Psoas muscle (tissue), 8 donors: ENCODE results near the gene SYT14. TPM values are rescaled to one million over a fixed set of nuclear protein-coding genes. Genes with fewer than 3 reads are reported as not detected.

Experiments
- ATAC-seq, 4 donors: fragments of 200-7000 bp; cut with Tn5 transposase; one replicate each; pipeline ENCODE4 v1.9.1; 2020; ENCODE audit warnings: moderate library complexity in 3 of 4, mild to moderate bottlenecking in 2 of 4
- DNase-seq, 2 donors: peaks; one replicate each; pipeline ENCODE4 v3.0.0-alpha.2; 2020
- H3K27ac ChIP-seq: fragments of 200-600 bp; one replicate; pipeline ENCODE4 v1.8.0; 2022
- H3K27me3 ChIP-seq, 3 donors: fragments of 200-600 bp in 1 of 3; one replicate each; pipeline versions ENCODE4 v1.6.1 to v1.8.0; 2013 to 2022; ENCODE audit warnings: low read length in 2 of 3, mild to moderate bottlenecking in 2 of 3, moderate library complexity in 1 of 3; ENCODE audit not compliant: insufficient read depth in 3 of 3
- H3K36me3 ChIP-seq, 2 donors: fragments of 200-600 bp in 1 of 2; one replicate each; pipeline versions ENCODE4 v1.6.1 to v1.8.0; 2013 to 2022; ENCODE audit warnings: low read depth in 1 of 2, mild to moderate bottlenecking in 1 of 2, moderate library complexity in 1 of 2; ENCODE audit not compliant: insufficient read depth in 1 of 2
- H3K4me1 ChIP-seq: fragments of 200-600 bp; one replicate; pipeline ENCODE4 v1.8.0; 2022
- H3K4me3 ChIP-seq: fragments of 200-600 bp; one replicate; pipeline ENCODE4 v1.8.0; 2022; ENCODE audit warnings: mild to moderate bottlenecking
- H3K9me3 ChIP-seq: fragments of 200-600 bp; one replicate; pipeline ENCODE4 v1.8.0; 2022
- CTCF ChIP-seq: fragments of 200-600 bp; IDR thresholded peaks from one replicate; pipeline ENCODE4 v1.8.0; 2022; ENCODE audit warnings: antibody characterized with exemption
- WGBS, 3 donors: extraction: QIAGEN DNeasy Blood & Tissue Kit; methylation state at CpG; one replicate each; pipeline versions ENCODE4 v1.1.6 to v1.1.7; 2013; 5-methylcytosine and 5-hydroxymethylcytosine counted together
- intact Hi-C, 2 donors: fragments of 100-400 bp; cut with DNase I; formaldehyde crosslinking; loops; one replicate each; pipeline versions ENCODE4 v1.11.0 to v1.14.2; 2022
- polyA plus RNA-seq, 3 donors: library from polyadenylated mRNA; stranded (reverse); fragments of 200-250 nt; gene quantifications; one replicate each; pipeline ENCODE4 v1.2.3, GENCODE V29; 2013
- total RNA-seq, 4 donors: library from RNA; stranded (reverse); fragmentation: NEBNext Ultra II Directional in 2 of 4; extraction: Animal tissue kit (Norgen Biotek cat#: 25700) in 2 of 4; gene quantifications; one replicate each; pipeline versions ENCODE4 v1.2.1 to v1.2.4, GENCODE V29; 2021 to 2023
- donor health status: healthy with polysubstance abuse.
- donor health status: DM: no; HTN: no; CAD: no; lungs with moderate emphysema.
- donor health status: Bipolar disorder and iron deficiency.
- donor health status: healthy.
- donor health status: DM: yes; HTN: yes; CAD: no.
- donor health status: DM: no; HTN: no; CAD: no.
- donor health status: DM: no; HTN: no; CAD: no.
- donor health status: DM: yes; HTN: yes; CAD: no.

The SYT14 gene
- total and polyA plus RNA-seq, 7 donors = under 0.01 to 0.18 (median 0.04) TPM; not detected in 3

- Histone ChIP-seq H3K36me3 (no peaks in the 10 kb centered on the region), H3K9me3 (no peaks in the 10 kb centered on the region), H3K27ac (no peak overlapping the region), H3K27me3 (no peaks in the 10 kb centered on the region), H3K4me1 (no peaks in the 10 kb centered on the region), H3K4me3 (no peak overlapping the region)
- DNase-seq (no peak), ATAC-seq (no peak)
- intact Hi-C loops = no loop called here
- no peak for TF ChIP-seq CTCF
- WGBS, 3 donors = 78 to 83% (median 81%) methylated on average over 4 of the region's 4 CpGs
These were observed 83.3 kb downstream of the SYT14 start for GRCh38 chr1:210021145-210021860.

- no peak for ATAC-seq
- intact Hi-C loops = no loop called here
These were observed 84.0 kb downstream of the SYT14 start for GRCh38 chr1:210022044-210022443.

GRCh38 chr1:210024282-210024681, 86.3 kb downstream of the SYT14 start:
- Histone ChIP-seq H3K4me1 (no peaks in the 10 kb centered on the region), H3K36me3 (no peaks in the 10 kb centered on the region), H3K9me3 (no peaks in the 10 kb centered on the region), H3K4me3 (no peak overlapping the region), H3K27me3 (no peaks in the 10 kb centered on the region), H3K27ac (no peak overlapping the region)
- WGBS, 3 donors = 78 to 90% (median 89%) methylated on average over 2 of the region's 2 CpGs
- DNase-seq (no peak), ATAC-seq (no peak)
- intact Hi-C loops = no loop called here
- TF ChIP-seq CTCF = no peak

More at GRCh38 chr1:210022044-210022443, 84.0 kb downstream of the SYT14 start:
- no peaks in the 10 kb centered on the region for H3K9me3 ChIP-seq
- H3K27ac ChIP-seq = no peak overlapping the region
- H3K4me3 ChIP-seq = no peak overlapping the region
- H3K27me3 ChIP-seq = no peaks in the 10 kb centered on the region
- no peaks in the 10 kb centered on the region for H3K36me3 ChIP-seq
- H3K4me1 ChIP-seq = no peaks in the 10 kb centered on the region
- no peak for TF ChIP-seq CTCF
- DNase-seq = no peak

GRCh38 chr1:210024996-210025395, 87.0 kb downstream of the SYT14 start:
- Histone ChIP-seq H3K9me3 (no peaks in the 10 kb centered on the region), H3K4me3 (no peak overlapping the region), H3K36me3 (no peaks in the 10 kb centered on the region), H3K4me1 (no peaks in the 10 kb centered on the region), H3K27ac (no peak overlapping the region), H3K27me3 (no peaks in the 10 kb centered on the region)
- intact Hi-C loops = no loop called here
- TF ChIP-seq CTCF = no peak
- no peak for ATAC-seq
- DNase-seq = no peak
- 60 to 64% (median 61%) methylated on average over 3 of the region's 3 CpGs for WGBS, 3 donors

- no peaks in the 10 kb centered on the region for H3K27me3 ChIP-seq
- no peak overlapping the region for H3K27ac ChIP-seq
- H3K4me3 ChIP-seq = no peak overlapping the region
- H3K4me1 ChIP-seq = no peaks in the 10 kb centered on the region
- intact Hi-C loops = no loop called here
- ATAC-seq (no peak), DNase-seq (no peak)
- H3K9me3 ChIP-seq = no peaks in the 10 kb centered on the region
- H3K36me3 ChIP-seq = no peaks in the 10 kb centered on the region
- 70 to 81% (median 76%) methylated on average over 1 of the region's 1 CpG for WGBS, 3 donors
- no peak for TF ChIP-seq CTCF
These were observed 87.9 kb downstream of the SYT14 start for GRCh38 chr1:210025870-210026269.
